ENCODE data around the gene PPP6C.

PPP6C gene

DNA sequence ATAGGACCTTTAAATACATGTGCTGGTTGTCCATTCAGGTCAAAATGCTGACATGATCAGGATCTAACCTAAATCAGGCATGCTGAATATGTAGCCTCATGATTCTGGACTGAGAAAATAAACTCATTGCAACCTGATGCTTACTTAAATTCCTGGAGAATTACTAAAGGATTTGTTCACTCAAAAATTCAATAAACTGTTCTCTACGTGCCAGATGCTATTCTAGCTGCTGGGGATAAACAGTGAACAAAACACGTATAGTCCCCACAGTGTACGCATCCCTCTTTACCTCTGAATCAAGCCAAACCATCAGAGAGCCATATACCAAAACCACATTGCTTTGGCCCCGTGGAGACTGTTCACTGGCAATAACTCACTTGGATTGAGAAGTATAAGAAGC lies 52.4 kb downstream of the PPP6C start:
- H3K79me2 ChIP-seq (ENCODE audit: low read length): no peaks in the 10 kb centered on the region
- H3K4me3 ChIP-seq (ENCODE audit: low read length): no peak overlapping the region
- H3K27ac ChIP-seq (ENCODE audit: low read length): no peak overlapping the region
- peaks cover under 1% of the 10 kb centered on the region; the same call in 1 of the 2 replicates for H3K4me1 ChIP-seq (ENCODE audit: low read length)
- H3K9ac ChIP-seq (ENCODE audit: low read length): no peak overlapping the region
- no peak overlapping the region for H2AFZ ChIP-seq (ENCODE audit: low read depth, low read length)
- H3K27me3 ChIP-seq (ENCODE audit: low read depth, low read length): no peaks in the 10 kb centered on the region
- no peak for TF ChIP-seq EZH2phosphoT487 (IDR thresholded peaks at IDR 0.05; ENCODE audit: low read depth)
- TF ChIP-seq, protein P1, sequence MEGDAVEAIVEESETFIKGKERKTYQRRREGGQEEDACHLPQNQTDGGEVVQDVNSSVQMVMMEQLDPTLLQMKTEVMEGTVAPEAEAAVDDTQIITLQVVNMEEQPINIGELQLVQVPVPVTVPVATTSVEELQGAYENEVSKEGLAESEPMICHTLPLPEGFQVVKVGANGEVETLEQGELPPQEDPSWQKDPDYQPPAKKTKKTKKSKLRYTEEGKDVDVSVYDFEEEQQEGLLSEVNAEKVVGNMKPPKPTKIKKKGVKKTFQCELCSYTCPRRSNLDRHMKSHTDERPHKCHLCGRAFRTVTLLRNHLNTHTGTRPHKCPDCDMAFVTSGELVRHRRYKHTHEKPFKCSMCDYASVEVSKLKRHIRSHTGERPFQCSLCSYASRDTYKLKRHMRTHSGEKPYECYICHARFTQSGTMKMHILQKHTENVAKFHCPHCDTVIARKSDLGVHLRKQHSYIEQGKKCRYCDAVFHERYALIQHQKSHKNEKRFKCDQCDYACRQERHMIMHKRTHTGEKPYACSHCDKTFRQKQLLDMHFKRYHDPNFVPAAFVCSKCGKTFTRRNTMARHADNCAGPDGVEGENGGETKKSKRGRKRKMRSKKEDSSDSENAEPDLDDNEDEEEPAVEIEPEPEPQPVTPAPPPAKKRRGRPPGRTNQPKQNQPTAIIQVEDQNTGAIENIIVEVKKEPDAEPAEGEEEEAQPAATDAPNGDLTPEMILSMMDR (IDR thresholded peaks at IDR 0.05; ENCODE audit: low read depth, low read length): no peak
- H3K9me3 ChIP-seq (ENCODE audit: insufficient read depth, low read length): no peaks in the 10 kb centered on the region
- H3K4me2 ChIP-seq (ENCODE audit: low read length): no peak overlapping the region
- H3K36me3 ChIP-seq (replicated peaks; ENCODE audit: low read depth, low read length): peaks cover 4% of the 10 kb centered on the region
- peaks cover 2% of the 10 kb centered on the region; the same call in 1 of the 2 replicates for H4K20me1 ChIP-seq (ENCODE audit: insufficient read depth, low read length)

DNA sequence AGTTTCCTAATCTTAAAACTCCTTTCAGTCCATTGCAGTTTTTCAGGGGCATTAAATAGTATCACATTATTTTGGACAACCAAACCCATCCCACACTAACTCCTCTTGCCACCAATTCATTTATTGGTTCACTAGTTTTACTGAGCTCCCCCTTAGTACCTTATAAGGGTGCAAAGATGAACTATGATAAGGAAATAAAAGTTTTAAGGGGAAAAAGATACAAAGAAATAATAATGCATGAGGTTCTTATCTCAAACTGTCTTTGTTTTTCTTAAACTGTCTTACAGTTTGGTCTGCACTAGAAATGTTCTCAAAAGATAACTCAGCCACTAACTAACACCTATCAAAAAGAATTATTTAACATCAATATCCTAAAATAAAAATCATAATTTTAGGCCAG lies 54.6 kb downstream of the PPP6C start:
- H2AFZ ChIP-seq (ENCODE audit: low read depth, low read length): no peak overlapping the region
- TF ChIP-seq, protein P1 (IDR thresholded peaks at IDR 0.05; ENCODE audit: low read depth, low read length): no peak
- TF ChIP-seq EZH2phosphoT487 (IDR thresholded peaks at IDR 0.05; ENCODE audit: low read depth): no peak
- no peaks in the 10 kb centered on the region for H3K4me1 ChIP-seq (ENCODE audit: low read length)
- H4K20me1 ChIP-seq (ENCODE audit: insufficient read depth, low read length): peaks cover 2% of the 10 kb centered on the region; the same call in 1 of the 2 replicates
- no peaks in the 10 kb centered on the region for H3K27me3 ChIP-seq (ENCODE audit: low read depth, low read length)
- no peaks in the 10 kb centered on the region for H3K79me2 ChIP-seq (ENCODE audit: low read length)
- peaks cover 4% of the 10 kb centered on the region for H3K36me3 ChIP-seq (replicated peaks; ENCODE audit: low read depth, low read length)
- no peak overlapping the region for H3K27ac ChIP-seq (ENCODE audit: low read length)
- H3K9me3 ChIP-seq (ENCODE audit: insufficient read depth, low read length): no peaks in the 10 kb centered on the region
- H3K9ac ChIP-seq (ENCODE audit: low read length): no peak overlapping the region
- H3K4me2 ChIP-seq (ENCODE audit: low read length): no peak overlapping the region
- H3K4me3 ChIP-seq (ENCODE audit: low read length): no peak overlapping the region

DNA sequence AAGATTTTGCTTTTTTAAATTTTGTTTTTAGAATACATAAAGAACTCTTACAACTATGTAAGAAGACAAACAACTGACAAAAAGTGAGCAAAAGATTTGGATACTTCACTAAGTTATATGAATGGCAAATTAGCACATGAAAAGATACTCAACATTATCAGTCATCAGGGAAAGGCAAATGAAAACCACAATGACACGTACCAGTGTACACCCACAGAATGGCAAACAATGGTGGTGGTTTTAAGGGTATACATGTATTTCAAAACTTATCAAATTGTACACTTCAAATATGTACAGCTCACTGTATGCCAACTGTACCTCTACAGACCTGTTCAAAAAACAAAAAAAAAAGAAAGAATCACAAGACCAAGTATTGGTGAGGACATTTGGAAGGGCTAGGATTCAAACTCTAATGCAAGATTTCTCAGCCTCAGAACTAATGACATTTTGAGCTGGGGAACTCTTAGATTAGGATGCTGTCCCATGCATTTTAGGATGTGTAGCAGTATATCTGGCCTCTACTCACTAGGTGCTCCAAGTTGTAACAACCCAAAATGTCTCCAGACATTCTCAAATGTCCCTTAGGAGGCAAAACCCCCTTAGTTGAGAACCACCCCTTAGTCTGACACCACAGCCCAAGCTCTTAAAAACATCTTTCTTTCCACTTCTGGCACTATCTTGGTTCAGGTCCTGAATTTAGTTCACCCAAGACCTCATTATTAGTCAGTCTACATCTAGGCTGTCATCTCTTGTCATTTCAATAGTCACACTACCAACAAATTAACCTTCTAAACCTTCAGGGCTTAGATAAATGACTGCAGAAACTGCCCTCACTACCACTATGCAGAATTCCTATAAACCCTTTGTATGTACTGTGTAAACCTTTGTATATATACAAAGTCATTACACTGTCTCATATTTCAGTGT lies 55.9 kb downstream of the PPP6C start:
- Histone ChIP-seq H3K79me2 (ENCODE audit: low read length) (no peaks in the 10 kb centered on the region), H3K9ac (ENCODE audit: low read length) (no peak overlapping the region), H3K27ac (ENCODE audit: low read length) (no peak overlapping the region), H3K4me1 (ENCODE audit: low read length) (no peaks in the 10 kb centered on the region), H4K20me1 (ENCODE audit: insufficient read depth, low read length) (peaks cover 2% of the 10 kb centered on the region; the same call in 1 of the 2 replicates), H3K27me3 (ENCODE audit: low read depth, low read length) (no peaks in the 10 kb centered on the region), H3K4me2 (ENCODE audit: low read length) (no peak overlapping the region), H3K36me3 (replicated peaks; ENCODE audit: low read depth, low read length) (peaks cover 4% of the 10 kb centered on the region), H2AFZ (ENCODE audit: low read depth, low read length) (no peak overlapping the region), H3K4me3 (ENCODE audit: low read length) (no peak overlapping the region), H3K9me3 (ENCODE audit: insufficient read depth, low read length) (no peaks in the 10 kb centered on the region)
- no peak for TF ChIP-seq EZH2phosphoT487 (IDR thresholded peaks at IDR 0.05; ENCODE audit: low read depth)
- TF ChIP-seq, protein P1 (IDR thresholded peaks at IDR 0.05; ENCODE audit: low read depth, low read length): no peak

DNA sequence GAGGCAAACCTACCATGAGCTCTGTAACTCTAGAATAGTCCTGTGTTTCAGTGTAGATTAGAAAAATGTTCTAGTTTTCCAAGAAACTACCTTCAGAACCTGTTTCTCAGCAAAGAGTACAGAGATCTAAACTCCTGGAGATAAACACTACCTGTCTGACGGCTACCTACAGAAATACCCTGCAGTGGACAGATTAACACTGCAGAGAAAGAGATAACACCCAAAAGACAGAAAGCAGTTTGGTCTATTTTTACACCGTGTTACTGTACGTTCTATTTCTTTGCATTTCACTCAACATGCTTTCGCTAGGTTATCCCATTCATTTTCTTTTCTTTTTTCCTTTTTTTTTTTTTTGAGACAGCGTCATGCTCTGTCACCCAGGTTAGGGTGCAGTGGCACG lies 57.8 kb downstream of the PPP6C start:
- H3K4me2 ChIP-seq (ENCODE audit: low read length): no peak overlapping the region
- no peaks in the 10 kb centered on the region for H3K27me3 ChIP-seq (ENCODE audit: low read depth, low read length)
- H3K27ac ChIP-seq (ENCODE audit: low read length): no peak overlapping the region
- no peak overlapping the region for H2AFZ ChIP-seq (ENCODE audit: low read depth, low read length)
- peaks cover 4% of the 10 kb centered on the region for H3K36me3 ChIP-seq (replicated peaks; ENCODE audit: low read depth, low read length)
- no peaks in the 10 kb centered on the region for H3K79me2 ChIP-seq (ENCODE audit: low read length)
- H4K20me1 ChIP-seq (ENCODE audit: insufficient read depth, low read length): peaks cover 2% of the 10 kb centered on the region; the same call in 1 of the 2 replicates
- H3K4me1 ChIP-seq (ENCODE audit: low read length): no peaks in the 10 kb centered on the region
- H3K4me3 ChIP-seq (ENCODE audit: low read length): no peak overlapping the region
- TF ChIP-seq, protein P1 (IDR thresholded peaks at IDR 0.05; ENCODE audit: low read depth, low read length): no peak
- no peak for TF ChIP-seq EZH2phosphoT487 (IDR thresholded peaks at IDR 0.05; ENCODE audit: low read depth)
- no peaks in the 10 kb centered on the region for H3K9me3 ChIP-seq (ENCODE audit: insufficient read depth, low read length)
- no peak overlapping the region for H3K9ac ChIP-seq (ENCODE audit: low read length)
